ACC112 (cell line): Measurements from ENCODE around the gene NOLC1.

Experiments
- H2AFZ ChIP-seq: fragments of 200-600 bp; sonication (generic); one replicate; pipeline ENCODE4 v1.6.0; 2017; ENCODE audit warnings: antibody characterized with exemption, low read length; ENCODE audit not compliant: unreplicated experiment
- H3K27ac ChIP-seq: fragments of 200-600 bp; sonication (generic); 2 replicates; pipeline ENCODE4 v1.5.1; 2014; ENCODE audit warnings: low read depth, mild to moderate bottlenecking, antibody characterized with exemption, low read length, moderate library complexity
- H3K27me3 ChIP-seq: fragments of 200-600 bp; sonication (generic); 2 replicates; pipeline ENCODE4 v1.6.1; 2014; ENCODE audit warnings: mild to moderate bottlenecking, antibody characterized with exemption, low read length, moderate library complexity, mixed read lengths; ENCODE audit not compliant: insufficient read depth
- H3K36me3 ChIP-seq: fragments of 200-600 bp; sonication (generic); 2 replicates; pipeline ENCODE4 v1.6.1; 2016; ENCODE audit warnings: mild to moderate bottlenecking, antibody characterized with exemption, low read length, moderate library complexity, mixed read lengths; ENCODE audit not compliant: insufficient read depth
- H3K4me1 ChIP-seq: fragments of 200-600 bp; sonication (generic); one replicate; pipeline ENCODE4 v1.6.1; 2016; ENCODE audit warnings: low read length, mixed read lengths; ENCODE audit not compliant: insufficient read depth, unreplicated experiment, control insufficient read depth
- H3K4me3 ChIP-seq: fragments of 200-600 bp; sonication (generic); 2 replicates; pipeline ENCODE4 v1.5.1; 2014; ENCODE audit warnings: mild to moderate bottlenecking, low read depth, low read length
- H3K79me2 ChIP-seq: fragments of 200-600 bp; sonication (generic); one replicate; pipeline ENCODE4 v1.6.0; 2016; ENCODE audit warnings: low read length; ENCODE audit not compliant: control insufficient read depth, unreplicated experiment, insufficient read depth

NOLC1 gene

GRCh38 chr10:102159051-102159597 is 6.9 kb downstream of the NOLC1 start:
- H3K4me1 ChIP-seq: peaks cover 16% of the 10 kb centered on the region
- no peak overlapping the region for H3K4me3 ChIP-seq
- no peak overlapping the region for H3K27ac ChIP-seq
- no peaks in the 10 kb centered on the region for H3K27me3 ChIP-seq
- H3K36me3 ChIP-seq: peaks cover 64% of the 10 kb centered on the region
- H2AFZ ChIP-seq: no peak overlapping the region
- peaks cover 45% of the 10 kb centered on the region for H3K79me2 ChIP-seq

GRCh38 chr10:102159831-102160230 is 7.6 kb downstream of the NOLC1 start:
- no peaks in the 10 kb centered on the region for H3K27me3 ChIP-seq
- H3K36me3 ChIP-seq: peaks cover 64% of the 10 kb centered on the region
- H3K4me3 ChIP-seq: no peak overlapping the region
- peaks cover 11% of the 10 kb centered on the region for H3K4me1 ChIP-seq
- no peak overlapping the region for H3K27ac ChIP-seq
- no peak overlapping the region for H2AFZ ChIP-seq
- H3K79me2 ChIP-seq: peaks cover 38% of the 10 kb centered on the region

- Histone ChIP-seq H3K4me1 (peaks cover 5% of the 10 kb centered on the region), H3K36me3 (peaks cover 42% of the 10 kb centered on the region), H3K27me3 (no peaks in the 10 kb centered on the region), H3K79me2 (peaks cover 7% of the 10 kb centered on the region), H3K4me3 (no peak overlapping the region), H3K27ac (no peak overlapping the region), H2AFZ (no peak overlapping the region)
Measured at GRCh38 chr10:102163342-102163989, 11.3 kb downstream of the NOLC1 start.

- Histone ChIP-seq H3K4me3 (no peak overlapping the region), H3K79me2 (no peaks in the 10 kb centered on the region), H3K4me1 (peaks cover 3% of the 10 kb centered on the region), H3K27me3 (no peaks in the 10 kb centered on the region), H3K36me3 (peaks cover 9% of the 10 kb centered on the region), H2AFZ (no peak overlapping the region), H3K27ac (no peak overlapping the region)
Measured at GRCh38 chr10:102167861-102168260, 15.7 kb downstream of the NOLC1 start.

GRCh38 chr10:102170602-102171001 is 18.4 kb downstream of the NOLC1 start:
- Histone ChIP-seq H3K4me3 (no peak overlapping the region), H3K27ac (no peak overlapping the region), H3K4me1 (peaks cover 3% of the 10 kb centered on the region), H3K36me3 (no peaks in the 10 kb centered on the region), H2AFZ (no peak overlapping the region), H3K79me2 (no peaks in the 10 kb centered on the region), H3K27me3 (no peaks in the 10 kb centered on the region)

GRCh38 chr10:102172288-102172687 is 20.1 kb downstream of the NOLC1 start:
- no peaks in the 10 kb centered on the region for H3K79me2 ChIP-seq
- H3K4me1 ChIP-seq: peaks cover 3% of the 10 kb centered on the region
- no peaks in the 10 kb centered on the region for H3K36me3 ChIP-seq
- H3K4me3 ChIP-seq: no peak overlapping the region
- no peak overlapping the region for H3K27ac ChIP-seq
- H3K27me3 ChIP-seq: no peaks in the 10 kb centered on the region
- H2AFZ ChIP-seq: no peak overlapping the region

GRCh38 chr10:102175415-102175814 is 23.2 kb downstream of the NOLC1 start:
- Histone ChIP-seq H3K4me3 (no peak overlapping the region), H2AFZ (no peak overlapping the region), H3K27me3 (no peaks in the 10 kb centered on the region), H3K27ac (peak overlapping the region; percentile 31; the same call in 1 of the 2 replicates), H3K4me1 (no peaks in the 10 kb centered on the region), H3K79me2 (no peaks in the 10 kb centered on the region), H3K36me3 (no peaks in the 10 kb centered on the region)

- Histone ChIP-seq H3K79me2 (no peaks in the 10 kb centered on the region), H3K4me1 (no peaks in the 10 kb centered on the region), H3K27me3 (no peaks in the 10 kb centered on the region), H3K36me3 (no peaks in the 10 kb centered on the region), H2AFZ (no peak overlapping the region), H3K27ac (no peak overlapping the region), H3K4me3 (no peak overlapping the region)
Measured at GRCh38 chr10:102184606-102185005, 32.4 kb downstream of the NOLC1 start.

- Histone ChIP-seq H3K79me2 (no peaks in the 10 kb centered on the region), H3K27me3 (no peaks in the 10 kb centered on the region), H2AFZ (no peak overlapping the region), H3K4me3 (no peak overlapping the region), H3K4me1 (no peaks in the 10 kb centered on the region), H3K27ac (no peak overlapping the region), H3K36me3 (no peaks in the 10 kb centered on the region)
Measured at GRCh38 chr10:102185272-102185671, 33.1 kb downstream of the NOLC1 start.

GRCh38 chr10:102185811-102186527 is 33.8 kb downstream of the NOLC1 start:
- no peak overlapping the region for H3K4me3 ChIP-seq

More at GRCh38 chr10:102185811-102186527, 33.8 kb downstream of the NOLC1 start:
- Histone ChIP-seq H3K27me3 (no peaks in the 10 kb centered on the region), H3K79me2 (no peaks in the 10 kb centered on the region), H3K4me1 (no peaks in the 10 kb centered on the region), H3K36me3 (no peaks in the 10 kb centered on the region), H2AFZ (no peak overlapping the region), H3K27ac (no peak overlapping the region)
